GM18517 (cell line): ENCODE data around the gene IQSEC3.
"Not testable (repeated sequence)": the region's sequence is repeated elsewhere in the genome, so short reads cannot be mapped to it uniquely, and the experiment has no call there.

Experiments
- ATAC-seq: cut with Tn5 transposase; IDR thresholded peaks from one replicate; pipeline ENCODE4 v1.9.1; 2021; ENCODE audit warnings: mild to moderate bottlenecking, moderate library complexity; ENCODE audit not compliant: unreplicated experiment

The IQSEC3 gene

GRCh38 chr12:66428-66781 lies at the start of gene IQSEC3:
Gene IQSEC3 (plus strand): TSS chr12:66767. CDS start chr12:66883, 116 bp downstream.
- not testable (repeated sequence) for ATAC-seq

GRCh38 chr12:17370-18340 lies 48.9 kb upstream of the IQSEC3 start:
- not testable (repeated sequence) for ATAC-seq

- not testable (repeated sequence) for ATAC-seq
Observed at GRCh38 chr12:18821-19567, 47.6 kb upstream of the IQSEC3 start.

GRCh38 chr12:19906-20305 lies 46.7 kb upstream of the IQSEC3 start:
- ATAC-seq: not testable (repeated sequence)

GRCh38 chr12:20757-21156 lies 45.8 kb upstream of the IQSEC3 start:
- no peak for ATAC-seq

- ATAC-seq: no peak
Observed at GRCh38 chr12:21301-22189, 45.0 kb upstream of the IQSEC3 start.

GRCh38 chr12:22190-22529 lies 44.4 kb upstream of the IQSEC3 start:
- ATAC-seq: no peak

- no peak for ATAC-seq
Observed at GRCh38 chr12:22530-23201, 43.9 kb upstream of the IQSEC3 start.

- not testable (repeated sequence) for ATAC-seq
Observed at GRCh38 chr12:27904-28303, 38.7 kb upstream of the IQSEC3 start.

GRCh38 chr12:38775-39174 lies 27.8 kb upstream of the IQSEC3 start:
- not testable (repeated sequence) for ATAC-seq

GRCh38 chr12:39555-40265 lies 26.9 kb upstream of the IQSEC3 start:
- ATAC-seq: not testable (repeated sequence)

GRCh38 chr12:44352-44751 lies 22.2 kb upstream of the IQSEC3 start:
- ATAC-seq: not testable (repeated sequence)

GRCh38 chr12:45235-45990 lies 21.2 kb upstream of the IQSEC3 start:
- not testable (repeated sequence) for ATAC-seq

GRCh38 chr12:45991-46358 lies 20.6 kb upstream of the IQSEC3 start:
- ATAC-seq: not testable (repeated sequence)

GRCh38 chr12:46542-46941 lies 20.0 kb upstream of the IQSEC3 start:
- not testable (repeated sequence) for ATAC-seq

GRCh38 chr12:47699-48226 lies 18.8 kb upstream of the IQSEC3 start:
- not testable (repeated sequence) for ATAC-seq

GRCh38 chr12:49149-49548 lies 17.4 kb upstream of the IQSEC3 start:
- not testable (repeated sequence) for ATAC-seq

- not testable (repeated sequence) for ATAC-seq
Observed at GRCh38 chr12:51087-51486, 15.5 kb upstream of the IQSEC3 start.

- not testable (repeated sequence) for ATAC-seq
Observed at GRCh38 chr12:51962-52361, 14.6 kb upstream of the IQSEC3 start.
